NCI-H1417 (cell line): ENCODE measurements around the gene CBFA2T3.

Experiments used
- DNase-seq, 3 experiments: peaks; one replicate each; lab custom pipeline; 2025; lab: John Stamatoyannopoulos, UW

CBFA2T3 gene

DNA sequence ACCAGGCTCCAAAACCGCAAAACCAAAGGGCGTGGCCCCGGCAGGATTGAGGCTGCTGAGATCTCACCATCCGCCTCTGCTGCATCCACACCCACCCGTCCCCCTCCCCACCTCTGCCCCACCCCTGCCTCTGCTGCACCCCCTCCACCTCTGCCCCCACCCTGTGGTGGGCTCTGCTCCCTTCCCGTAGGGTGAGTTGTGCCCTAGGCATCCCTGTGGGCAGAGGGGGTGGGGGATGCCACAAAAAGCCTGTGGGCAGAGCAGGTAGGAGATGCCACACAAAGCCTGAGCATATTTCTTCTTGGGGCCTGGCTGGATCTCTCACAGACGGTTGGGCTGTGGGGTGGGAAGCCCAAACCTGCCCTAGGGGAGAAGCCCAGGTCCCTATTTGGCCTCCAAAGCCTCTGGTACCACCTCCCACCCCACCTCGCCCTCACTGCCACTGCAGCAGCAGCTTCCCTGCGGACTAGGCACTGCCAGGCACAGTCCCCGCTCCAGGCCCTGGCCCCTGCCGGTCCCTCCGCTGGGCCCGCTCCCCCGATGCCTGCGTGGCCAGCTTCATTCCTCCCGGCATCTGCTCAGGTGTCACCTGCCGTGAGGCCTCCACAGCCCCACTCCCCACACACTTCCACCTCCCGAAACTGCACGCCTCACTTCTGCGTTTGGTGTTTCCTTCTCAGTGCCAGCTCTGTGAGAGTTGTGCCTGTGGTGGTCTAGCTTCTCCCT lies 99.3 kb downstream of the CBFA2T3 start:
- no peak for DNase-seq

DNA sequence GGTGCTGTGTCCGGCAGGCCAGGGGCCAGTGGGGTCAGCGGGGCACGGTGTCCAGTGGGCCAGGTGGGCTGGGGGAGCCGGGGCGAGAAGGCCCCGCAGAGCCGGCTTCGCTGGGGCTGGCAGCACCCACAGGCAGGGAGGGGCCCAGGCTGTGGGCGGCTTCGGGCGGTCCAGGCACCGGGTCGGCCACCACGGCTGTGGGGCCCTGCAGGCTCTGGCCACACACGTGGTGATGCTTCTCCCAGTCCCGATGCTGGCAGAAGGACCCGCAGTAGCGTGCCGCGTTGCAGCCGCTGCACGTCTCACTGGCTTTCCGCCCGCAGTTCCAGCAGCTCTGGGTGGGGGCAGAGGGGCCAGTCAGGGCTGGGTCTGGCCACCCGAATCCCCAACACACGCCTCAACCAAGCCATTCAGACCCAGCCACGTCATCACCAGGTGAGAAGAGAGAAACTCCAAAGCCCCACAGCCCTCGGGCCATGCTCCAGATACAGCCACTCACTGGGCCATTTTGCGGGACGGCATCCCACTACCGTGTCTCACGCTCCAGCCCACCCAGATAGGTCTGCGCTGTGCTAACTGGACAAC lies 100.0 kb downstream of the CBFA2T3 start:
- DNase-seq = no peak

DNA sequence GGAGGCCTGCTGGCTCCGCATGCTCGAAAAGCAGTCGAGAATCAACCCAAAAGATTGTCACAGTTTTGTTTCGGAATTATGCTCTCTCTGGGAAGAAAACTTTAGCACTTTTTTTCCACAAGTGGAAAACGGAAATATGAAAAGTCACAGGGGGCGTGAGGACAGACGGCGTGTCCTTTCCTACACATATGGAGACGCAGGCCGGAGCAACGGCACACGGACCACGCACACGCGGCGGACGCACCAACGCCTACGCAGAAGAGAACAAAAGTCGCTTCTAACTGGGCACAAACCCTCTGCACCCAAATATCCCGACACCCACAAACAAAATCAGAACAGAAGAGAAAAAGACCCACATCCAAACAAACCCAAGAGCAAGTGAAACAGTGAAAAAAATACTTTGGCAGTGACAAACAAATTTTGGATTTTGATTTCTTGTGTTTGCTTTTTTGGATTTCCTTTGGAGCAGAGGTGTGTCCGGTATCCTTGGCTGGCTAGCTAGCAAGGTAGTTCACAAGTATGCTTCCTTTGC lies 101.2 kb downstream of the CBFA2T3 start:
- no peak for DNase-seq

DNA sequence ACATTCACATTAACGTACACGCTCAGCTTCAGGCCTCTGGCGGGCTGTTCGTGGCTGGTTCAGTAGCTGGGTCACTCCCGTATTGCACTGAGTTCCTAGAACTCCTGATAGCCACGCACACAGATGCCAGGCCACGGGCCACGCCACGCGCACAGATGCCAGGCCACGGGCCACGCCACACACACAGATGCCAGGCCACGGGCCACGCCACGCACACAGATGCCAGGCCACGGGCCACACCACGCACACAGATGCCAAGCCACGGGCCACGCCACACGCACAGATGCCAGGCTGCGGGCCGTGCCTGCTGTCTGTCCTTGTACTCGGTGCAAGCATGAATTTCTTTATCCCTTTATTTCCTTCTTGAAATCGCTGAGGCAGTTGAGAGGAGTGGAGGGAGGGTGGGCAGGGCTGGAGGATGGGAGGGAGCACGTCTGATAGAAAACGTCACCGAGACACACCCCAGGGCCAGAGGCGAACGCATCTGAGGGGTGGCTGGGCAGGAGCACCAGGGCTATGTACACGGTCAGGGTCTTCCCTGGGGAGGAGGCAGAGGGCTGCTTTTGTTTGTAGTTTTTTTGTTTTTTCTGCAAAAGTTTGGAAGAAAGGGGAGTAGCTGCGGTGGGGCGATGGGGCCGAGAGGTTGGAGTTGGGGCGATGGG lies 101.9 kb downstream of the CBFA2T3 start:
- no peak for DNase-seq

DNA sequence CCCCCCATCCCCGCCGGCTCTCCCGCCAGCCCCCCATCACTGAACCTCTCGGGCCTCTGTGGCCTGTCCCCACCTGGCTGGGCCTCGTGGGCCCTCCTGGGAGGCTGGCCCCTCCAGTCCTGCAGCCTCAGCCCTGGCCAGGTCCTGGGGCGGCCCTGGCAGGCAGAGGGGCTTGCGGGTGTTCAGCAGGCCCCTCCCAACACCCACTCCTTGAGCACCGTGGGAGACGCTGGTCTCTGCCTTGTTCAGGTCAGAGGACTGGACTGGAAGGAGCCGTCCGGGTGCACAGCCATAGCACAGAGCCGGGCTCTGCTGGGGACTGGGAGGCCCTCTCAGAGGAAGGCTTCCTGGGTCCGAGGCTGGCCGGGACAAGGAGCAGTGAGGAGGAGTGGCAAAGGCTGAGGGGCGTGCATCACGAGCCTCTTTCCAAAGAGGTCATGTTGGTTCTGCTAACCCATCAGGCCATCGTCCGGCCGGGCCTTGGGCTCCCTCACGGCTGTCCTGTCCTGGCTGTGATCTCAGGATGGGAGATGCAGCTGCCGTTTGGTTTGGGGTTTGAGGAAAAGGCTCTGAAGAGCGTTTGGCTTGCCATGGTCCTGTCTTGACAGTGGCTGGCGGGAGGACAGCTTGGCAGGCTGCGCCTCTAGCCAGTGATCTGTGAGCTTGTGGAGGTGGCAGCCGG lies 104.2 kb downstream of the CBFA2T3 start:
- no peak for DNase-seq

DNA sequence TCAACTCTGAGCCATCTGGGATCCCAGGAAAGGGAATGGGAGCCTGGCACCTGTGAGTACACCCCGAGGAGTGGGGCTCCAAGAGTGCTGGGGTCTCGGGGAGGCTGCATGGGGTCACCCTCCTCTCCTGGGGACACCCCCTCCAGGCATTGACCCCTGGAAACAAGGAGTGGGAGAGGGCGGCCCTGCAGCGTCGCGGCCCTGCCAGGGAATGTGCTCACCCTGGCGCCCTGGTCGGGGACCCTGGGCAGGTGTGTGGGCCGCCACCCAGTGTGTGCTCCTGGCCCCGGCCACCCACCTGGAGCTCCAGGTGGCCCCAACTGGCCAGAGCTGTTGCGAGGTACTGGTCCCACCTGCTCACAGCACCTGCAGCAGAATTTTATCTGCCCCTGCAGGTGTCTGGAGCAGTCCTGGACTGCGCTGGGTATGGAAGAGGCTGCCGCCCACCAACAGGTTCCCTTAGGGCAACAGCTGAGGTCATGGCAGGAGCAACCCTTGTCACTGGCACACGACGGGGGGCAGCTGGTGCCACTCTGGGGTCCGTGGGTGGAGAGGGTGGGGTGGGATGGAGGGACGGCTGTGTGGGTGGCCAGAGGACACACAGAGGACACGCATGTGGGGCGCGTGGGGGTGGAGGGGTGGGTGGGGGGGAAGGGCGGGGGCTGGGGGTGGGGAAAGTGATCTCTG lies 105.1 kb downstream of the CBFA2T3 start:
- peak in 1 of 3 experiments; percentile 5 for DNase-seq

DNA sequence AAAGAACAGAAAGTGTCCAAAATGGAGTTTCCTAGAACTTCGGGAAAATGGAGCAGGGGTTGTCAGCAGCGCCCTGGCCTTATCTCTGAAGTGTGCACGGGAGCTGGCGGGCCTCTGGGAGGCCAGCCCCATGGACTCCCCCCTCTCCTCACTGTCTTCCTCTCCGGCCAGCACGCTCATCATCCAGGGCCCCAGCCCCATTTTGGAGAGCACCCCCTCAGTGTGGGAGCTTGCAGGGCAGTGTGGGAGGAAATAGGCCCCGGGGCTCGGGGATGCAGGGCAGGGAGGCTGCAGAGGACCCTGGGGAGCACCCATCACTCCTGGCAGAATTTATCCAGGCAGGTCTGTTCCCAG lies 105.7 kb downstream of the CBFA2T3 start:
- DNase-seq = no peak

DNA sequence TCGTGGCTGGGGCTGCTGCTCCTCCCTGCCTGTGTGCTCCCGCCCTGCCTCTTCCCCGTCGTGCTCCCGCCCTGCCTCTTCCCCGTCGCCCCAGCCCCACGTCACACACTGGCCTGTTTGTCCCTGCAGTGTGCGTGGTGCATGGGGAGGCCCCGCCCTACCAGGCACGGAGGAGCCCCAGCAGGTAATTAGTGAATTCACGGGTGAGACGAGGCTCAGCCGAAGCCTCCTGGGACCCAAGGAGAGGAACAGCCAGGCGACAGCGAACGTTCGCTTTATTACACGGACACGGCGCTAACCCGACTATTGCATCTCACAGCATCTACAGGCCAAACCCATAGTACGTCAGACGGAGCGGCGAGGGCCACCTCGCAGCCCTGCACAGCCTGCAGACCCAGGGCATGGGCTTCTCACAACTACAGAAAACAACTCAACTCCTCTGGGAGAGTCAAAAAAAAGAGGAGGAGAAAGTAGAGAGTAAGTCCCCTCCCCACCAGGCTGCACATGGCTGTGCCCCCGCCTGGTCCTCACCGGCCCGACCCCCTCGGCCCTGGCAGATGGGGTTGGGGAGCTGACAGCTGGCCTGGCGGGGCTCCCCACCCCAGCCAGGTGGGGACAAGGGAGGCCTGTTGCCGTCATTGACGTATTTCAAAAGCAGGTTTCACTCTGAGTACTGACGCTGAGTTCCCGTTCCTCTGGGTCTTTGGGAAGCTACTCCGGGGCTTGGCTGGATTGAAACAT lies 106.2 kb downstream of the CBFA2T3 start:
- DNase-seq = no peak

DNA sequence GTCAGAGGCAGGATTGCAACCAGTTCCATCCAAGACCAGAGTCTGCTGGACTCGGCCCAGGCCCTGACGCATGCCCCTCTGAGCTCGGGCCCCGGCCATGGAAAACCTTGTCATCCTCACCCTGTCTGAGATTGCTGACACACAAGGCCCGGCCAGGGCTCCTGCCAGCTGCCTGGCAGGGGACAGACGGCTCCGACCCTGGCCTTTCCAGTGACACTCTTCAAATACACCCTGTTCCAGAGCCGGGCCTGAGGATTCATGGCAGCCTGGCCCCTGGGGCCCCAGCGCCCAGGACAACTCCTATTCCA lies 107.4 kb downstream of the CBFA2T3 start:
- DNase-seq = no peak

DNA sequence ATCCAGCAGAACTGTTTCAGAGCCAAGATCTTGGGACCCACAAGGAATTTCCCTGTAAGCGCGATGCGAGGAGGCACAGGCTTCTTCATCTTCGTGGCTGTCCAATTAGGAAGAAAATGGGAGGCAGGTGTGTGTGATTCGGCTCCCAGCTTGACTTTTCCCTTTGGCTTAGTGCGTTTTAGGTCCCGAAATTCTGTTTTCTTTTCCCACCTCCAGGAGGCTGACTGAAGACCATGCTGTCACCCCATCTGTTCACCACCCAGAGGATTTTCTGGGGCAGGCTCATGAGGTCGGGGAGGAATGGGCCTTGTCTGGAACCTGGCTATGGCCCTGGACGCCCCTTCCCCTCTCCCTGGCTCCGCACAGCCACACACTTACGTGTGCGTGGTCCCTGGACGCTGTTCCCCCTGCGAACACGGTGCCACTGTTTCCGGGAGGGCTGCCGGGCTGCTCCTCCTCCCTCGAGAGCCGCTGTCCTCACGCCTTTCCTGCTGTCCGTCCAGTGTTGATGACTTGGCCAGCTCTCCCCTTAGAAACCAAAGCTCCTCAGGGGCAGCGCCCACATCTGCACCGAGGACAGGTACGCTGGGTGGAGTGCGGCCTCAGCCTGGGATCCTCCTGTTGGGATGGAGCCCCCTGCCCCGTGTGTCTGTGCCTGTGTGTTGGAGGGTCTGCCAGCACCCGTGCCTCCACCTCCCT lies 107.9 kb downstream of the CBFA2T3 start:
- no peak for DNase-seq

DNA sequence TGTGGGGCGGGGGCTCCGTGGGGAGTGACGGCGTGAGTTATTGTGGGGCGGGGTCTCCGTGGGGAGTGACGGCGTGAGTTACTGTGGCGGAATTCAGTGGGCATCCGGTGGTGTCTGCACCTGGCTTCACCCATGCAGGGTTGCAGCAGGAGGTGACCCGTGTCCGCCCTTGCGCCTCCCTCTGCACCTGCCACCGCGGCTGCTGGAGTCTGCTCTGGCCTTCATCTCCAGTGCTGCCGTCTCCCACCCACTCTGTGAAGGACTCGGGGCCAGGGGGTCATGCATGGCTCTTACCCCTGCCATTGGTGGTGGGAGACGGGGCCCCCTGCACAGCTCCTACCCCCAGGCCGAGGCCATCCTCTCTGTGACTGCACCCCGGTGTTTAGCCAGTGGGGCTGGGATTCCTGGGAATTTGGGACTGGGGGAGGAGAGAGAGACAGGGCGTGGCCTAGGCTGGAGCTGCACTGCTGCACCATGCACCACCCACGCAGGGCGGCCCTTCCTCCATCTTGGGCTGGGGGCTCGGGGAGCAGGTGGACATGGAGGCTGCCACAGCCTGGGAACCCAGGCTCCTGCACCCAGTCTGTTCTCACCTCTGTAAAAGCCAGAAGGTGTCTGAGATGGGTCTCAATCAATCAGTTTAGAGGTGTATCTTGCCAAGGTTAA lies 109.3 kb downstream of the CBFA2T3 start:
- no peak for DNase-seq

DNA sequence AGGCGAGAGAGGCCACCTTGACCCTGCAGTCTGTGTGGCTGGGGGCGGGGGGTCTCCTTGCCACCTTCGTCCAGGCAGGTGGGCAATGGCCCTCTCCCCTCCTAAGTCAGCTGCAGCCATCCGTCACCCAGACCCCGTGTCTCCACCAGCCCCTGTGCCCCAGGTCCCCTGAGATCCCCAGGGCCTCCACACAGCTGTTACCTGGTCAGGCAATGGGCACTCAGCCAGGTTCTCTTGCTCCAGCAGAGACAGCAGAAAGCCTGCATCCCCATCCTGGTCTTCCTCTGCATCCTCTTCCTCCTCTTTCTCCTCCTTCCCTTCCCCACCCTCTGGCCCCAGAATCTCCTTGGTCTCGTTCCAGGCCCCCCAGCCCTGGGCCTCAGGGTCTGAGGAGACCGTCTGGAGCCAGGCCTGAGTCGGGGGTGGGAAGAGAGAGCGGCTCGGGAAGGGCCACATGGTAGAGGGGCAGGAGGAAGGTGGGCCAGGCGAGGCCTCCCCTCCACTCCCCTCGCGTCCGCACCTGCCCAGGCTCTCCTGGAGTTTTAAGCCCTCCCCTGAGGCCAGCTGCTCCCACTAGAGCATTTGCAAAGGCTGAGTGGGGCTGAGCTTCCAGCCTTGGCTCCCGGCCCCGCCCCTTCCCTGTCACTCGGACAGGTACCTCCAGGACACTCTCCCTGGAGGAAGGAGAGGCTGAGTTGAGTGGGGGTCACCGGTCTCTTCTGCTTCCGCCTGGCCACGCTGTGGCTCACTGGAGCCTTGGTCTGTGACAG lies 110.7 kb downstream of the CBFA2T3 start, which contains the start of gene PABPN1L:
TSS of gene PABPN1L (minus strand) at position 510 of the 770 bp plus-strand sequence. CDS start at position 456, 54 bp downstream.
- peak in 2 of 3 experiments; percentile 33 for DNase-seq

DNA sequence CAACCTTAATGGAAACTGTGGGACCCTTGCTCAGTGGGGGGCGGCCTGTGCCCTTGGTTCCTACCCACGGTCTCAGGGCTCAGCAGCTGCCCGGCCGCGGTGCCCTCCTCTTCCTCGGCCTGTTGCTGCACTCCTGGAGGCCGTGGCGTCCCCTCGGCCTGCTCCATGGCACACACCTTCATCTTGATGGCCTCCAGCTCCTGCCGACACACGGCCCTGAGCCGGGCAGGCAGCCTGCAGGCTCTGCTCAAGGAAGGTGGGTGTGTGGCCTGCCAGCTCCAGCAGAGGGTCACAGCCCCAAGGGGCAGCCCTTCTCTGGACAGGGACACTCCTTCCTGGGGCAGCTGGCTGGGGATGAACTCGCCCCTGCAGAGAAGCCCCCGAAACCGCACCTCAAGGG lies 111.3 kb downstream of the CBFA2T3 start:
- no peak for DNase-seq

DNA sequence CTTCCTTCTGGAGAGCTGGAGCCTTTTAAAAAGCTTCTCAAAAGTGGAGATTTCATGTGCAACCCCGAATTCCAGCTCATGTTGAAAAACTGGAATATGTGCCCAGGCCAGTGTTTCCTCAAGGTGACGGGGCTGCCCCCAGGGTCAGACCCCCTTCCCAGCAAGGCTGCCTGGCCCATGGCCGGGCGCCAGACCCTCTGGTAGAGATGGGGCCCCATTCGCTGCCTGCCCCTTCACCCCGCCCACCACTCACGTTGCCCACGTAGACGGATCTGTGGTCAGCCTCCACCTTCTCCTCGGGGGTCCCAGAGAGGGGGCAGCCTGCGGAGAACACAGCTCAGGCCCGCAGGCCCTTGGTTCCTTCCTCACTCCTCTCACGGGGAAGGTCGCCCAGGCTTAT lies 111.7 kb downstream of the CBFA2T3 start:
- no peak for DNase-seq

DNA sequence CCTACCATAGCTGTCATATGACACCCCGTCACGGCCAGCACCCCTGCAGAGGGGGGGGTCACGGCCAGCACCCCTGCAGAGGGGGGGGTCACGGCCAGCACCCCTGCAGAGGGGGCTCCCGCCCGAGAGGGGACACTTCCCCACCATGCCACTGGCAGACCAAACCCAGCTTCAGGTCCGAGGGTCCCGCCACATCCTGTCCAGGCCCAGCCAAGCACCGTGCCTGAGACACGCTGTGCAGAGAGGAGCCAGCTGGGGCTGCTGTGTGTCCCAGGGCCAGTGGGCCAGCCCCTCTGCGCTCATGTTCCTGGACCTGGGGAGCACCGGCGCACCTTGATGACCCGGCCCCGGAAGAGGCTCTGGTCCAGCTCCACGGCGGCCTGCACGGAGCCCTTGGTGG lies 112.5 kb downstream of the CBFA2T3 start:
- DNase-seq = no peak

DNA sequence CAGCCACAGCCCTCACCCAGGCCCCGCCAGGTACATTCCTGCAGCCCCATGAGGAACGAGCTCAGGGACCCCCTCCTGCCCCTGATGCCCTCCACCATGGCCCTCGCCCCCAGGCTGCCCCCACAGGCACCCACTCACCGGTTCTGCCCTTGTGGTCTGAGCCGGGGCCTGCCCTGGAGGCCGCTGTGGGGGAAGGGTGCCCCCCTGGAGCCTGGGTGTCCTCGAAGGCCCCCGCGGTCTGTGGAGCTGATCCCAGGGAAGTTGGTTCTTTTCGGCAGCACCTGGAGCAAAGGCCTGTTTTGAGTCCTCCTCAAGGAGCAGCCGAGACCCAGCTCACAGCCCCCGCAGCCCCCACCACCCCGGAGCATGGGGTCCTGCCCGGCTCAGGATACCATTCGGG lies 112.9 kb downstream of the CBFA2T3 start:
- DNase-seq = no peak

DNA sequence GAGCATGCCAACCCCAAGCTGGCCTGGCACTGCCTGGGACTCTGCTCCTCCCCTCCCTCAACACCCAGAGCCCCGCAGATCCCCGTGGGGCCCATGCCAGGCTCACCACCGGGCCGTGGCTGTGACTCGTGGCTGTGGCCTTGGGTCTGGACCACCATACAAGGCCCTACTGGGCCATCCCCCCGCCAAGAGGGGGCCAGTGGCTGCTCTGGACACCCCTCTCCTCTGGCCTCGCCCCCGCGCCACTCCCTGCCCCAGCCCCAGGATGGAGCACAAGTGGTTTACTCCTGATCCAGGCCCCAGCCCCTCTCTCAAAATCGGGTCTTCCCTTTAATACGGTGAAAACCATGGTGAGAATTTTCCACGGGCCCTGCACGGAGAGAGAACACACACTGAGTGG lies 113.6 kb downstream of the CBFA2T3 start:
- no peak for DNase-seq

DNA sequence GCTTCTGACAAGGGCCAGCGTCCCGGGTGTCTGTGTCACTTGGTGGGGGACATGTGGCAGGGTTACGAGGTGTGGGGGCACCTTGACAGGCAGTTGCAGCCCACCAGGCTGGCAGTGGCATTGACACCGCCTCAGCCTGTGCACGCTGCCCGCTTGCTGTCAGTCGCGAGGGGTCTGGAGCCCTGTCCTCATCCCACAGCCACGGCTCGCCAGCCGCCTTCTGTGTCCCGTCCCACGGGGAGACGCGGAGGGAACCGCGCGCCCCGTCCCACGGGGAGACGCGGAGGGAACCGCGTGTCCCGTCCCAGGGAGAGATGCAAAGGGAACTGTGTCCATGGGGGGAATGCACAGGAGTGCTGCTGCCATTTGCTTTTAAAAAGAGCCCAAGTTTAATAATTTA lies 114.0 kb downstream of the CBFA2T3 start:
- DNase-seq = no peak

DNA sequence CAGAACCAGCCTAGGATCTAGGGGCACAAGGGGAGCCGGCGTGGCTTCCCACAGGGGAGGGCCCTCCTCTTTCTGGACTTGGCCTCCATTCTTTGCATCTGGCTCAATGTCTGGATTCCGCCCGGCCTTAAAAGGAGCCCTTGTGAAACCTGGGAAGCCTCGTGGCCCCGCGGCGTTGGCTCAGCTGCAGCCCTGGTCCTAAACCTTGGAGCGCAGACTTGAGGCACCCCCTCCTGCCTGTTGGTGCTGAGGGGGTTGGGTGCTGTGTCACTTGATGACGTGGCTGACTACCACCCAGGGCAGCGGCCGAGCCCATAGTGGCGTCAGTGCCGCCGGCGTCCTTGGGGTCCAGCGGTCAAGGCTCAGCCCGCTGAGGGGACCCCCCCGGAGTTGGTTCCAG lies 115.6 kb downstream of the CBFA2T3 start:
- DNase-seq = no peak
